ENCODE measurements around the gene ZNF143. TPM values are rescaled to one million over a fixed set of nuclear protein-coding genes. Genes with fewer than 3 reads are reported as not detected.
"Not testable (repeated sequence)": the region's sequence is repeated elsewhere in the genome, so short reads cannot be mapped to it uniquely, and the experiment has no call there.

The ZNF143 gene
- total RNA-seq, 4 donors from 2014 or later = 41.6 to 144 (median 44.3) TPM

GRCh38 chr11:9533058-9533457, 72.2 kb downstream of the ZNF143 start:
- H3K27me3 ChIP-seq = no peaks in the 10 kb centered on the region
- H3K36me3 ChIP-seq = no peaks in the 10 kb centered on the region
- no peaks in the 10 kb centered on the region for H3K9me3 ChIP-seq
- H3K4me3 ChIP-seq = no peak overlapping the region
- intact Hi-C loops (cut with DNase I; ENCODE audit: low total_unique reads) = no loop called here
- TF ChIP-seq POLR2A (IDR thresholded peaks at IDR 0.05) (no peak), CTCF (IDR thresholded peaks at IDR 0.05) (no peak)
- peaks cover 8 to 13% of the 10 kb centered on the region in 2 donors for H3K4me1 ChIP-seq
- DNase-seq = no peak
- H3K27ac ChIP-seq = no peak overlapping the region

GRCh38 chr11:9533736-9534473, 73.1 kb downstream of the ZNF143 start:
- Histone ChIP-seq H3K4me1 (peaks cover 7 to 13% of the 10 kb centered on the region in 2 donors), H3K36me3 (no peaks in the 10 kb centered on the region), H3K27me3 (no peaks in the 10 kb centered on the region), H3K27ac (peak overlapping the region in 1 of 2 donors; percentile 7), H3K9me3 (no peaks in the 10 kb centered on the region), H3K4me3 (no peak overlapping the region)
- intact Hi-C loops (cut with DNase I; ENCODE audit: low total_unique reads) = no loop called here
- TF ChIP-seq POLR2A (IDR thresholded peaks at IDR 0.05) = no peak
- no peak for TF ChIP-seq CTCF (IDR thresholded peaks at IDR 0.05)
- DNase-seq = no peak

- Histone ChIP-seq H3K36me3 (no peaks in the 10 kb centered on the region), H3K27ac (peak overlapping the region in 1 of 2 donors; percentile 23), H3K4me3 (no peak overlapping the region), H3K27me3 (no peaks in the 10 kb centered on the region), H3K9me3 (no peaks in the 10 kb centered on the region), H3K4me1 (peaks cover 0 to 6% of the 10 kb centered on the region in 2 donors)
- TF ChIP-seq POLR2A (IDR thresholded peaks at IDR 0.05) = no peak
- TF ChIP-seq CTCF (IDR thresholded peaks at IDR 0.05) = peak; percentile 44 to 55 (median 50)
- intact Hi-C loops (cut with DNase I; ENCODE audit: low total_unique reads) = no loop called here
- DNase-seq = peak; percentile 50 to 56
Observed at GRCh38 chr11:9535189-9535781, 74.5 kb downstream of the ZNF143 start.

- no peak for TF ChIP-seq POLR2A (IDR thresholded peaks at IDR 0.05)
- no peak for TF ChIP-seq CTCF (IDR thresholded peaks at IDR 0.05)
- H3K27ac ChIP-seq = no peak overlapping the region
- H3K36me3 ChIP-seq = no peaks in the 10 kb centered on the region
- H3K9me3 ChIP-seq = no peaks in the 10 kb centered on the region
- no peaks in the 10 kb centered on the region for H3K27me3 ChIP-seq
- no peak for DNase-seq
- no peak overlapping the region for H3K4me3 ChIP-seq
- H3K4me1 ChIP-seq = peaks cover 0 to 6% of the 10 kb centered on the region in 2 donors
- intact Hi-C loops (cut with DNase I; ENCODE audit: low total_unique reads) = no loop called here
Observed at GRCh38 chr11:9538548-9538947, 77.7 kb downstream of the ZNF143 start.

GRCh38 chr11:9549216-9549615, 88.4 kb downstream of the ZNF143 start:
- H3K27ac ChIP-seq; intact Hi-C loops (cut with DNase I; ENCODE audit: low total_unique reads); H3K4me1 ChIP-seq; H3K36me3 ChIP-seq; H3K9me3 ChIP-seq; H3K4me3 ChIP-seq; H3K27me3 ChIP-seq; DNase-seq: not testable (repeated sequence)

All from uterus (tissue), 4 donors.